Natural killer cell (primary cell): ENCODE measurements around the gene ACER1. TPM values are rescaled to one million over a fixed set of nuclear protein-coding genes. Genes with fewer than 3 reads are reported as not detected.
"Not testable (repeated sequence)": the region's sequence is repeated elsewhere in the genome, so short reads cannot be mapped to it uniquely, and the experiment has no call there.

ENCODE experiments used
- ATAC-seq, 3 donors: fragments of 150-1000 bp in 2 of 3; fragments of 200-7000 bp in 1 of 3; cut with Tn5 transposase; 1 replicate in 1 of 3; 2 replicates in 2 of 3; pipeline ENCODE4 v1.10.0; 2021; ENCODE audit warnings: mild to moderate bottlenecking in 2 of 3, moderate library complexity in 2 of 3
- DNase-seq, 2 donors: peaks; one replicate each; pipeline versions ENCODE4 v3.0.0 to v3.0.0-alpha.2; 2013 to 2021; ENCODE audit warnings: mixed read lengths in 1 of 2
- H3K27ac ChIP-seq: one replicate; pipeline ENCODE4 v1.5.1; 2013; ENCODE audit warnings: mild to moderate bottlenecking, low read length
- H3K27me3 ChIP-seq: one replicate; pipeline ENCODE4 v1.6.1; 2013; ENCODE audit warnings: low read length; ENCODE audit not compliant: control insufficient read depth, insufficient read depth
- H3K36me3 ChIP-seq: one replicate; pipeline ENCODE4 v1.6.1; 2013; ENCODE audit warnings: low read length; ENCODE audit not compliant: control insufficient read depth, insufficient read depth
- H3K4me1 ChIP-seq: one replicate; pipeline ENCODE4 v1.6.1; 2013; ENCODE audit warnings: low read length; ENCODE audit not compliant: control insufficient read depth, insufficient read depth
- H3K4me3 ChIP-seq: one replicate; pipeline ENCODE4 v1.5.1; 2013; ENCODE audit warnings: low read length
- H3K9me3 ChIP-seq: one replicate; pipeline ENCODE4 v1.6.1; 2013; ENCODE audit warnings: low read length; ENCODE audit not compliant: control insufficient read depth, insufficient read depth
- H3K27ac Mint-ChIP-seq, 2 donors: one replicate each; pipeline ENCODE4 v1.8.0; 2022; ENCODE audit warnings: mild to moderate bottlenecking in 2 of 2, mixed read lengths in 2 of 2, moderate library complexity in 1 of 2
- H3K27me3 Mint-ChIP-seq, 2 donors: one replicate each; pipeline ENCODE4 v1.8.0; 2022; ENCODE audit warnings: low read depth in 2 of 2, mixed read lengths in 2 of 2
- H3K36me3 Mint-ChIP-seq: one replicate; pipeline ENCODE4 v1.8.0; 2022; ENCODE audit warnings: mixed read lengths
- H3K4me1 Mint-ChIP-seq, 2 donors: one replicate each; pipeline ENCODE4 v1.8.0; 2022; ENCODE audit warnings: mixed read lengths in 2 of 2
- H3K4me3 Mint-ChIP-seq: one replicate; pipeline ENCODE4 v1.8.0; 2022; ENCODE audit warnings: mild to moderate bottlenecking, moderate library complexity, mixed read lengths
- H3K9me3 Mint-ChIP-seq, 2 donors: one replicate each; pipeline ENCODE4 v1.8.0; 2022; ENCODE audit warnings: mixed read lengths in 2 of 2
- WGBS: methylation state at CpG from one replicate; pipeline ENCODE4 v1.1.7; 2013; ENCODE audit warnings: missing lambda C conversion rate; ENCODE audit not compliant: insufficient coverage; 5-methylcytosine and 5-hydroxymethylcytosine counted together
- intact Hi-C: fragments of 100-400 bp; cut with micrococcal nuclease; formaldehyde crosslinking; loops from one replicate; pipeline ENCODE4 v1.14.2; 2022
- total RNA-seq, 4 donors: library from RNA; stranded (reverse); fragments of 120-200 nt in 1 of 4; gene quantifications; one replicate each; pipeline versions ENCODE4 v1.2.3 to v1.2.4, GENCODE V29; 2013 to 2022
- TF ChIP-seq, protein P1 (sequence below): fragments of 200-600 bp; IDR thresholded peaks from one replicate; pipeline ENCODE4 v1.8.0; 2022; ENCODE audit warnings: antibody characterized with exemption

The ACER1 gene
- total RNA-seq, 3 donors from 2014 or later (not counting 1 experiment from before 2014, with no cell fraction given), result 0.25 to 0.35 TPM; not detected in 1

DNA sequence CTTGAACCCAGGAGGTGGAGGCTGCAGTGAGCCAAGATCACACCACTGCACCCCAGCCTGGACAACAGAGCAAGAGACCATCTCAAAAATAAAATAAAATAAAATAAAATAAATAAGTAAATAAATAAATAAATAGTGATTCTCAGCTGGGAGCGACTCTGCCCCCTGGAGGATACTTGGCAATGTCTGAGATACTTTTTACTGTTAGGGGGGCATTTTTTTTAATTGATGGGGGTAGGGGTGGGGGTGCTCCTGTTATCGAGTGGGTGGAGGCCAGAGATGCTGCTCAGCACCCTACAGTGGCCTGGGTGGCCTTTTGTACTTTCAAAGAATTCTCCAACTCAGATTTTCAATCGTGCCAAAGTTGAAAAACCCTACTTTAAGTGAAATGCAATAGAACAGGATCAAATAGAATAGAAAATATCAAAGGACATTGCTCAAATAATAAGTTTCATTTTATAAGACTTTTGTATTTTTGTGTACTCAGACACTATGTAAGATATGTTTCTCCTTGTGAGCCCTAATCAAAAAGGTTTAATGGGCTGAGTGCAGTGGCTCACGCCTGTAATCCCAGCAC is 20.8 kb upstream of the ACER1 start:
- Histone ChIP-seq H3K27me3 (no peaks in the 10 kb centered on the region), H3K27ac (no peak overlapping the region), H3K4me3 (no peak overlapping the region), H3K9me3 (no peaks in the 10 kb centered on the region), H3K36me3 (no peaks in the 10 kb centered on the region), H3K4me1 (no peaks in the 10 kb centered on the region)
- no peaks in the 10 kb centered on the region for H3K4me1 Mint-ChIP-seq
- H3K27ac Mint-ChIP-seq, result no peak overlapping the region
- WGBS, result 72% methylated on average over 3 of the region's 4 CpGs
- no peak overlapping the region for H3K4me3 Mint-ChIP-seq
- DNase-seq (no peak), ATAC-seq (no peak)
- H3K27me3 Mint-ChIP-seq, result peaks cover 0 to 3% of the 10 kb centered on the region in 2 donors
- no peaks in the 10 kb centered on the region for H3K36me3 Mint-ChIP-seq
- intact Hi-C loops, result no loop called here
- no peaks in the 10 kb centered on the region for H3K9me3 Mint-ChIP-seq
- TF ChIP-seq, protein P1, sequence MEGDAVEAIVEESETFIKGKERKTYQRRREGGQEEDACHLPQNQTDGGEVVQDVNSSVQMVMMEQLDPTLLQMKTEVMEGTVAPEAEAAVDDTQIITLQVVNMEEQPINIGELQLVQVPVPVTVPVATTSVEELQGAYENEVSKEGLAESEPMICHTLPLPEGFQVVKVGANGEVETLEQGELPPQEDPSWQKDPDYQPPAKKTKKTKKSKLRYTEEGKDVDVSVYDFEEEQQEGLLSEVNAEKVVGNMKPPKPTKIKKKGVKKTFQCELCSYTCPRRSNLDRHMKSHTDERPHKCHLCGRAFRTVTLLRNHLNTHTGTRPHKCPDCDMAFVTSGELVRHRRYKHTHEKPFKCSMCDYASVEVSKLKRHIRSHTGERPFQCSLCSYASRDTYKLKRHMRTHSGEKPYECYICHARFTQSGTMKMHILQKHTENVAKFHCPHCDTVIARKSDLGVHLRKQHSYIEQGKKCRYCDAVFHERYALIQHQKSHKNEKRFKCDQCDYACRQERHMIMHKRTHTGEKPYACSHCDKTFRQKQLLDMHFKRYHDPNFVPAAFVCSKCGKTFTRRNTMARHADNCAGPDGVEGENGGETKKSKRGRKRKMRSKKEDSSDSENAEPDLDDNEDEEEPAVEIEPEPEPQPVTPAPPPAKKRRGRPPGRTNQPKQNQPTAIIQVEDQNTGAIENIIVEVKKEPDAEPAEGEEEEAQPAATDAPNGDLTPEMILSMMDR, result no peak

GRCh38 chr19:6352381-6353165 is 19.2 kb upstream of the ACER1 start:
- no peak overlapping the region for H3K4me3 ChIP-seq
- H3K4me1 Mint-ChIP-seq, result no peaks in the 10 kb centered on the region
- no peak overlapping the region for H3K4me3 Mint-ChIP-seq
- intact Hi-C loops, result no loop called here
- H3K27ac ChIP-seq, result no peak overlapping the region
- DNase-seq (no peak), ATAC-seq (no peak)
- peaks cover 0 to 5% of the 10 kb centered on the region in 2 donors for H3K27me3 Mint-ChIP-seq
- no peaks in the 10 kb centered on the region for H3K4me1 ChIP-seq
- no peaks in the 10 kb centered on the region for H3K9me3 Mint-ChIP-seq
- WGBS, result 100% methylated on average over 2 of the region's 2 CpGs
- no peaks in the 10 kb centered on the region for H3K9me3 ChIP-seq
- no peaks in the 10 kb centered on the region for H3K36me3 ChIP-seq
- no peaks in the 10 kb centered on the region for H3K36me3 Mint-ChIP-seq
- H3K27me3 ChIP-seq, result no peaks in the 10 kb centered on the region
- no peak overlapping the region for H3K27ac Mint-ChIP-seq
- TF ChIP-seq, protein P1, result no peak

- H3K27me3 ChIP-seq, result no peaks in the 10 kb centered on the region
- no peaks in the 10 kb centered on the region for H3K36me3 ChIP-seq
- Mint-ChIP-seq H3K36me3 (no peaks in the 10 kb centered on the region), H3K27ac (no peak overlapping the region), H3K4me1 (no peaks in the 10 kb centered on the region), H3K9me3 (no peaks in the 10 kb centered on the region), H3K27me3 (peaks cover 0 to 5% of the 10 kb centered on the region in 2 donors), H3K4me3 (no peak overlapping the region)
- H3K27ac ChIP-seq, result no peak overlapping the region
- intact Hi-C loops, result no loop called here
- no peaks in the 10 kb centered on the region for H3K4me1 ChIP-seq
- TF ChIP-seq, protein P1, result no peak
- H3K4me3 ChIP-seq, result no peak overlapping the region
- H3K9me3 ChIP-seq, result no peaks in the 10 kb centered on the region
- DNase-seq, result no peak
- ATAC-seq, result no peak
- WGBS, result 83% methylated on average over 1 of the region's 2 CpGs
Observed at GRCh38 chr19:6350688-6351087, 17.3 kb upstream of the ACER1 start.

DNA sequence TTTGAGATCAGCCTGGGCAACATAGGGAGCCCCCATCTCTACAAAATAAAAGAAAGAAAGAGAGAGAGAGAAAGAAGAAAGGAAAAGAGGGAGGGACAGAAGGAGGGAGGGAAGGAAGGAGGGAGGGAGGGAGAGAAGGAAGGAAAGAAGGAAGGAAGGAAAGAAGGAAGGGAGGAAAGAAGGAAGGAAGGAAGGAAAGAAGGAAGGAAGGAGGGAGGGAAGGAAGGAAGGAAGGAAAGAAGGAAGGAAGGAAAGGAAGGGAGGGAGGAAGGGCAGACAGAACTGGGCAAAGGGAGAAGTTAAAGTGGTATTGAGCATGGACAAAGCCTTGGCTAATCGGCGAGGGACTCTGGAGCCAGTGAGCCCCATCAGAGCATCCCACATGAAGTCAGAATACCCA is 15.9 kb upstream of the ACER1 start:
- WGBS, result 80% methylated on average over 1 of the region's 2 CpGs
- H3K27me3 Mint-ChIP-seq, H3K36me3 Mint-ChIP-seq, H3K9me3 Mint-ChIP-seq, H3K27ac ChIP-seq, H3K36me3 ChIP-seq, H3K27ac Mint-ChIP-seq, DNase-seq, ATAC-seq, intact Hi-C loops, H3K9me3 ChIP-seq, H3K4me1 ChIP-seq, H3K4me3 Mint-ChIP-seq, H3K27me3 ChIP-seq, H3K4me3 ChIP-seq, H3K4me1 Mint-ChIP-seq: not testable (repeated sequence)
